Measurements from ENCODE around the gene WDR75.
"Not testable (repeated sequence)": the region's sequence is repeated elsewhere in the genome, so short reads cannot be mapped to it uniquely, and the experiment has no call there.

WDR75 gene

GRCh38 chr2:189442468-189442867 lies 1.2 kb downstream of the WDR75 start:
- DNase-seq = no peak

GRCh38 chr2:189444322-189444721 lies 3.0 kb downstream of the WDR75 start:
- DNase-seq = no peak

- no peak for DNase-seq
Measured at GRCh38 chr2:189446780-189447179, 5.5 kb downstream of the WDR75 start.

GRCh38 chr2:189454009-189454408 lies 12.7 kb downstream of the WDR75 start:
- no peak for DNase-seq

- no peak for DNase-seq
Measured at GRCh38 chr2:189465076-189465475, 23.8 kb downstream of the WDR75 start.

- DNase-seq = no peak
Measured at GRCh38 chr2:189465478-189465877, 24.2 kb downstream of the WDR75 start.

GRCh38 chr2:189466046-189466445 lies 24.8 kb downstream of the WDR75 start:
- DNase-seq = no peak

- no peak for DNase-seq
Measured at GRCh38 chr2:189466656-189467055, 25.4 kb downstream of the WDR75 start.

GRCh38 chr2:189467160-189467559 lies 25.9 kb downstream of the WDR75 start:
- DNase-seq = no peak

- no peak for DNase-seq
Measured at GRCh38 chr2:189467593-189467992, 26.3 kb downstream of the WDR75 start.

- DNase-seq = no peak
Measured at GRCh38 chr2:189474526-189474925, 33.3 kb downstream of the WDR75 start.

GRCh38 chr2:189477756-189478155 lies 36.5 kb downstream of the WDR75 start:
- DNase-seq = no peak

- not testable (repeated sequence) for DNase-seq
Measured at GRCh38 chr2:189478289-189478688, 37.0 kb downstream of the WDR75 start.

- no peak for DNase-seq
Measured at GRCh38 chr2:189481071-189481470, 39.8 kb downstream of the WDR75 start.

GRCh38 chr2:189483571-189483970 lies 42.3 kb downstream of the WDR75 start:
- DNase-seq = no peak

- no peak for DNase-seq
Measured at GRCh38 chr2:189483980-189484740, 42.9 kb downstream of the WDR75 start.

- DNase-seq = no peak
Measured at GRCh38 chr2:189485146-189485545, 43.9 kb downstream of the WDR75 start.

- DNase-seq = no peak
Measured at GRCh38 chr2:189486237-189486770, 45.0 kb downstream of the WDR75 start.

GRCh38 chr2:189487283-189488007 lies 46.2 kb downstream of the WDR75 start:
- no peak for DNase-seq

GRCh38 chr2:189488008-189488310 lies 46.7 kb downstream of the WDR75 start:
- no peak for DNase-seq

- DNase-seq = no peak
Measured at GRCh38 chr2:189492451-189492850, 51.2 kb downstream of the WDR75 start.

GRCh38 chr2:189498205-189498604 lies 56.9 kb downstream of the WDR75 start:
- DNase-seq = no peak

GRCh38 chr2:189499137-189499536 lies 57.9 kb downstream of the WDR75 start:
- no peak for DNase-seq

GRCh38 chr2:189500456-189501160 lies 59.3 kb downstream of the WDR75 start:
- DNase-seq = no peak

All from stimulated activated CD4-positive, alpha-beta T cell treated with anti-CD3 and anti-CD28 coated beads, Interleukin-12 subunit alpha, Interleukin-12 subunit beta, amount 100 ng/mL, for 4 hours (primary cell).